Dendritic cell treated with granulocyte-macrophage colony-stimulating factor and Interleukin-4, amounts not matched to agents 40 ng/mL and 50 ng/mL, for 4 days (primary cell): ENCODE results near the gene XPNPEP1.

Experiments used
- H3K27ac Mint-ChIP-seq: one replicate; pipeline ENCODE4 v1.8.0; 2022; ENCODE audit warnings: mild to moderate bottlenecking, mixed read lengths
- H3K27me3 Mint-ChIP-seq: one replicate; pipeline ENCODE4 v1.8.0; 2022; ENCODE audit warnings: mild to moderate bottlenecking, mixed read lengths
- H3K36me3 Mint-ChIP-seq: one replicate; pipeline ENCODE4 v1.8.0; 2022; ENCODE audit warnings: low read depth, mixed read lengths
- H3K4me1 Mint-ChIP-seq: one replicate; pipeline ENCODE4 v1.8.0; 2022; ENCODE audit warnings: low read depth, mixed read lengths
- H3K4me3 Mint-ChIP-seq: one replicate; pipeline ENCODE4 v1.8.0; 2022; ENCODE audit warnings: mild to moderate bottlenecking, moderate library complexity, mixed read lengths
- H3K9me3 Mint-ChIP-seq: one replicate; pipeline ENCODE4 v1.8.0; 2022; ENCODE audit warnings: mixed read lengths
- intact Hi-C: fragments of 100-400 bp; cut with micrococcal nuclease; formaldehyde crosslinking; loops from one replicate; pipeline ENCODE4 v1.15.0; 2022

XPNPEP1 gene

DNA sequence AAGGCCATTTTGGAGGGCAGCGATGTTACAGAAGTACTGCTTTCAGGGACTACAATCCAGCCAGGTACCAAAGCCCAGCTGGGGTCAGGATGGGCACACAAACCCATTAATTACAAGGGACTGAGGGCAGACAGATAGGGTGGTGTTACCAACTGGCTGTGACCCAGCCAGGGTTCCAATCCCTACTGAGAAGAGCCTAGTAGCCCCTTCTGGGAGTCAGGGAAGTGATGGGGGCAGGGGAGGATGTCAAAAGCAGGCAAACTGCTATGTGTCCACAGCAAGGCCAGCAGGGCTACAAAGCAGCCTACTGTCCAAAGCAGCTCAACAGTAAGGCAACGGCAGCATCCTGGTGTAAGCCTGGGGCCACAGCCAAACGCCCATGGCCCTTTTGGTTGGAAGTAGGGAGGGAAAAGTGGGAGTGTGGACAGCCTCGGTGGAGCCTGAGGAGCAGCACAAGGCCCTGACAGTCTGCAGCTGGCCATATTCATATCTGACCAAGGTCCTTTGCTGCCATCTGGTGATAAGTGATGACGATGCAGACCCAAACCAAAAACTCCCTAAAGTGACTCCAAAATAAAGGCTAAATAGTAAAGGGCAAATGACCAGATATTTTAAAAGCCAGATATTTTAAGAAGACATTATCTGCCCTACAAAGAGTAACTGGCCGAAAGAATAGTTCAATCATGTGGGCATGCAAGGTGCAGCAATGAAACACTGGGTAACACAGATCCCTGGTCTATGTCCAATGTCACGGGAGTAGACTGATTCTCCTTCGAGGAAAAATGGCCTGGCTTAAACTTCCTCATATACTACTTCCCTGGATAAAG lies 56.9 kb downstream of the XPNPEP1 start:
- Mint-ChIP-seq H3K9me3 (no peaks in the 10 kb centered on the region), H3K27me3 (no peaks in the 10 kb centered on the region), H3K36me3 (peaks cover 90% of the 10 kb centered on the region), H3K4me3 (no peak overlapping the region), H3K4me1 (no peaks in the 10 kb centered on the region), H3K27ac (no peak overlapping the region)
- intact Hi-C loops, result no loop called here

DNA sequence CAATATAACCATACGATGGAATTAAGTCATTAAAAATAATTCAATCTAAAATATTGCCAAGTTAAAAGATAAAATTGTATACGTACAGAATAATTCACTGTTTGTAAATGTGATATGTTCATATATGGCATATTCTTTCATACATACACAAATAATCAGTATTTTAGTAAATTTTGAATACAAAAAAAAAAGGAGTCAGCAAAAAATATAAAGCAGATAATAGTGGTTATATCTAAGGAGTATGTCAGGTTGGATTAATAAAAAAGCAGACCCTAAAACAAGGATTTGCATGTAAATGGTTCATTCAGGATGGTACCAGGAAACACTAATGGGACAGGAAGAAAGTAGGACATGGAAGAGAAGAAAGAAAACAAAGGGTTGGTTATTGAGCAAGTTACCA lies 59.5 kb downstream of the XPNPEP1 start:
- Mint-ChIP-seq H3K27me3 (no peaks in the 10 kb centered on the region), H3K27ac (no peak overlapping the region), H3K4me1 (no peaks in the 10 kb centered on the region), H3K9me3 (no peaks in the 10 kb centered on the region), H3K36me3 (peaks cover 82% of the 10 kb centered on the region), H3K4me3 (no peak overlapping the region)
- intact Hi-C loops, result no loop called here

DNA sequence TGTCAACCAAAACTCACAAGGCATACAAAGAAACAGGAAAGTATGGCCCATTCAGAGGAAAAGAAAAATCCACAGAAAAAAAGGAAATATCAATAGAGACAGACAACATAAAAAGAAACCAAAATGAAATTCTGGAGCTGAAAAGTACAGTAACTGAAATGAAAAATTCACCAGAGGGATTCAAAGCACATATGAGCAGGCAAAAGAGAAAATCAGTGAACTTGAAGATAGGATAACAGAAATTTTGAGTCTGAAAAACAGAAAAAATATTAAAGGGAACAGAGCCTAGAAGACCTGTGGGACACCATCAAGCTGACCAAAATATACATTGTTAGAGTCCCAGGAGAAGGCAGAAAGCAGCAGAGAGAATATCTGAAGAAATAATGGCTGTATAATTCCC lies 60.6 kb downstream of the XPNPEP1 start:
- Mint-ChIP-seq H3K9me3 (no peaks in the 10 kb centered on the region), H3K36me3 (peaks cover 71% of the 10 kb centered on the region), H3K27ac (no peak overlapping the region), H3K4me1 (no peaks in the 10 kb centered on the region), H3K4me3 (no peak overlapping the region), H3K27me3 (no peaks in the 10 kb centered on the region)
- intact Hi-C loops, result no loop called here

DNA sequence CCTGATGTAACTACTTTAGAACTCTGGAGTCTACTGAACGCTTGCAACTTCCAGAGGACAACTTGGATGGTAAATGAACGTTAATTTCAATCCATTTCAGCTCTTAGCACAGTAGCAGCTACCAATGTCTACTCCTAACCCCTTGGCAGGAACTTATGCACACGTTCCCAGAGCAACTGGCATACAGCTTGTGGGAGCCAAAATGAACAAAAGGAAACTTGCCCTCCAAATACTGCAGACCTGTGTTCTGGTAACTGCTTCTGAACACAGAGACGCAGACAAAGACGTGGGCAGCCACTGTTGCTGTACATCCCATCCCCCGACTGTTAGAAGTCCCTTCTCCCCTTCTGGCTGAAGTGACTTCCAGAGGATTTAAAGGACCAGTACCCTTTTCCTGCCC lies 61.3 kb downstream of the XPNPEP1 start:
- H3K4me3 Mint-ChIP-seq, result no peak overlapping the region
- no peaks in the 10 kb centered on the region for H3K4me1 Mint-ChIP-seq
- H3K9me3 Mint-ChIP-seq, result no peaks in the 10 kb centered on the region
- intact Hi-C loops, result no loop called here
- H3K36me3 Mint-ChIP-seq, result peaks cover 64% of the 10 kb centered on the region
- H3K27ac Mint-ChIP-seq, result no peak overlapping the region
- no peaks in the 10 kb centered on the region for H3K27me3 Mint-ChIP-seq

DNA sequence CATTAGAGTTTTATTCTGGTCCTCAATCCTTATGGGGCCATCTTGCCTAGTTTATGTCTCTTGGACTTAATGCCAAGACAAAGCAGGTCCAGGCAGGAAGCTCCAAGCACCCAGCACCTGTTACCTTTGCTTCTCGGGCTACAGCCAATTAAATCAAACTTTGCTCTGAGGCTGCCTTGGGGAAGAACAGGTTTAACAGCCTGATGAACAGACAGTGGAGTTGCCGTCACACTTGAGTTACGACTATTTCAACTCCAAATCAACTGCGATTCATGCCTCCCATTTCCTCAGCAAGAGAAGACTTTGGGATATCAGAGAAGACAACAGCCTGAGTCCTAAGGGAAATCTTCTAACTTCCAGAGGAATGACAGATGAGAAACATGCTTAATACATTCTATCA lies 62.2 kb downstream of the XPNPEP1 start:
- no peak overlapping the region for H3K4me3 Mint-ChIP-seq
- H3K27me3 Mint-ChIP-seq, result no peaks in the 10 kb centered on the region
- intact Hi-C loops, result no loop called here
- no peak overlapping the region for H3K27ac Mint-ChIP-seq
- H3K36me3 Mint-ChIP-seq, result peaks cover 55% of the 10 kb centered on the region
- H3K4me1 Mint-ChIP-seq, result no peaks in the 10 kb centered on the region
- no peaks in the 10 kb centered on the region for H3K9me3 Mint-ChIP-seq

DNA sequence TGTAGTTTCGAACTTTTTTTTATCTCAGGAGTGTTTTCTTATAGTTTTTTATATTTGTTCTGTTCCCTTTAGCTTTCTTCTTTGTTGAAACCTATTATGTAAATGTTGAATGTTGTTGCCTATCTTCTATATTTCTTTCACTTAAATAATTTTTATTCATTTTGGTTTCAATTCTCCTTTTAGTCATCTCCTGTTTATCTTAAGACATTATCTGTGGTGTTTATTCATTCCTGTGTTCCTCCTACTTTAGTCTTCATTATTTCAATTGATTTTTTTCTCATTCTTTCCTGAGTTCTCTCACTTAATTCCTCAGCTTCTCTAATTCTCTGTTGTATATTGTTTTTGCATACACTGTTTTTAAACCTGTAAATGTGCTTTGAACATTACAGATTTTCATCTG lies 64.1 kb downstream of the XPNPEP1 start:
- intact Hi-C loops, result no loop called here
- Mint-ChIP-seq H3K4me1 (no peaks in the 10 kb centered on the region), H3K27ac (no peak overlapping the region), H3K27me3 (no peaks in the 10 kb centered on the region), H3K4me3 (no peak overlapping the region), H3K36me3 (peaks cover 36% of the 10 kb centered on the region), H3K9me3 (no peaks in the 10 kb centered on the region)

DNA sequence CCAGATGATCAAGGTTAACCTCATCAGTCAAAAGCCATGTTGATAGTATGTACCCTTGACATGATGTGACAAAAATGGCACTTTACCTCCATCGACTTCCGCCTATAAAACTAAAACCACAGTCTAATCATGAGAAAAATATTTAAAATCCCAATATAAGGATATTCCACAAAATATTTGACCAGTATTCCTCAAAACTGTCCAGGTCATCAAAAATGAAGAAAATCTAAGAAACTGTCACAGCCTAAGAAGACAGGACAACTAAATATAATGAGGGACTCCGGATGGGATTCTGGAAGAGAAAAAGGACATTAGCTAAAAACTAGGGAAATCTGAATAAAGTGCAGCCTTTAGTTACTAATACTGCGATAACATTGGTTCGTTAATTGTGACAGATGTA lies 67.6 kb downstream of the XPNPEP1 start:
- Mint-ChIP-seq H3K4me1 (peaks cover 9% of the 10 kb centered on the region), H3K27me3 (peaks cover 13% of the 10 kb centered on the region), H3K4me3 (no peak overlapping the region), H3K9me3 (no peaks in the 10 kb centered on the region), H3K27ac (no peak overlapping the region), H3K36me3 (peaks cover 17% of the 10 kb centered on the region)
- intact Hi-C loops, result no loop called here

DNA sequence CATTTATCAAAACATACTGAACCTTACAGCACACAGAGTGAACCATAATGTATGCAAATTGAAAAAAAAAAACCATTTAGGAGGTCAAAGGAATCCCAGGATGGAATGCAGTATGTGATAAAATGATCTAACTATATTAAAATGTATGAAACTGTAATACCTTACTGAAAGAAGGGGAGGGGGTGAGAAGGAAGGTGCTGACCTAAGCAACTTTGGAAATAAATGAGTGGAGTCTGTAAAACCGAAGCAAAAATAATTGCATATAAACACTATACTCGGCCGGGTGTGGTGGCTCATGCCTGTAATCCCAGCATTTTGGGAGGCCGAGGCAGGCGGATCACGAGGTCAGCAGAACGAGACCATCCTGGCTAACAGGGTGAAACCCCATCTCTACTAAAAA lies 69.4 kb downstream of the XPNPEP1 start:
- Mint-ChIP-seq H3K4me1 (peaks cover 9% of the 10 kb centered on the region), H3K4me3 (no peak overlapping the region), H3K9me3 (no peaks in the 10 kb centered on the region), H3K27me3 (peaks cover 13% of the 10 kb centered on the region), H3K27ac (no peak overlapping the region), H3K36me3 (no peaks in the 10 kb centered on the region)
- intact Hi-C loops, result no loop called here

DNA sequence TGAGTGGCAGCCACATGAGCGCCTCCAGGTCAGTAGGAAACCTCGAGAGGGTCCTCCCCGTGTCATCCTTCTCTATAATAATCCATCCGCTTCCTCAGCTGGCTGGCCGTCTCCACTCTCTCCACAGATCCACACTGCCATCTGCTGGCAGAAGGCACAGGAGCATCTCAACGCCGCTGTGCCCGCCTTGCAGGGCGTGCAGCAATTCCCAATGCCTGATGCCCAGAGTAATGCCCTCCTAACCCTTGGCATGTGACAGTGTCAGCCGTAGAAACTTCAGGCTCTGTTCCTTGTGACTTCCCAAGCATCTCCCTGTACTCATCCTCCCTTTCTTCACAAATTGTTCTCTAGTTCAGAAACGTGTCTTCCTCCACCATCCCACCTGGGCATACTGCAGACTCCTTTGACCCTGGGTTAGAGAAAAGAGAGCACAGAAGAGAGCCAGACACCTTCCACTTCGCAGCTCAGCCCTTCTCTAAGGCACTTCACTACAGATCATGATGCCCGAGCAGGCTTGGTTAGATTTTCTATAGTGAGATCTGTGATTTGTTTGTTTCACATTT lies 70.8 kb downstream of the XPNPEP1 start:
- Mint-ChIP-seq H3K4me3 (no peak overlapping the region), H3K9me3 (no peaks in the 10 kb centered on the region), H3K27me3 (peaks cover 16% of the 10 kb centered on the region), H3K27ac (no peak overlapping the region), H3K4me1 (peaks cover 9% of the 10 kb centered on the region), H3K36me3 (no peaks in the 10 kb centered on the region)
- intact Hi-C loops, result no loop called here

DNA sequence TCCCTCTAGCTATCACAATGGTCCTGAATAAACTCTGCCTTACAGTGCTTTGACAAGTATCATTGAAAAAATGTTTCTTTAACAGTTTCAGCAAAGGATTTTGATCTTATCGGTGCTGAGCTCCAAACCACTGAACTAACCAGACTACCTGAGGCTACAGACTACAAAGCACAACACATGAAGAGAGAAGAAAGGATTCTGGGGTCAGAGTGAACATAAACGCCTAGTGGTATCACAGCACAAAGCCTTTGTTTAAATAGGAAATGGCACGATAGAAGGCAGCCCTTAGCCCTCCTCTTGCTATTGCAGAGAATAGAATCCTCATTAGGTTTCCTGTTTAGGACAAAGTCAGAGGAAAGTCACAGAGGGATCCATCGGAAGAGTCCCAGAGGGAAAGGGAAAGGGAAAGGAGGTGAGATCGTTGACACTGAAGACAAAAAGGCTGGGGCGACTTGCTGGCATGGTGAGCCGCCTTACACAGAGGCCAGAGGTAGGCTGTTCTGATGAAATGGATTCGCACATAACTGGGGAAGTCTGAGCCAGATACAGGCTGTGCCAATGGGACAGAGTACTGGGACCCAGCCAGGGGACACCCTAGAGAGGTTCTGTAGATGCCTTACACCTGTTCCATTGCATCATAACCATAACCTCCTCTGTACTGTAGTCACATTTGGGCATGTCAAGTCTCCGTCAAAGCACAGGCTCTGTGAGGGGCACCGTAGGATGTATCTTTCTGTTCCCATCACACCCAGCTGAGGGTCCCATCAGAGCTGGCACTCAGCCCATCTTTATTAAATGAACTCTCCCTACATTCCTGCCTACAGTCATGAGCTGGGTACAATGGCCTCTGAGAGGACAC lies 71.5 kb downstream of the XPNPEP1 start:
- Mint-ChIP-seq H3K9me3 (no peaks in the 10 kb centered on the region), H3K4me3 (no peak overlapping the region), H3K4me1 (peaks cover 9% of the 10 kb centered on the region), H3K27ac (no peak overlapping the region), H3K36me3 (no peaks in the 10 kb centered on the region), H3K27me3 (peaks cover 16% of the 10 kb centered on the region)
- intact Hi-C loops, result no loop called here

DNA sequence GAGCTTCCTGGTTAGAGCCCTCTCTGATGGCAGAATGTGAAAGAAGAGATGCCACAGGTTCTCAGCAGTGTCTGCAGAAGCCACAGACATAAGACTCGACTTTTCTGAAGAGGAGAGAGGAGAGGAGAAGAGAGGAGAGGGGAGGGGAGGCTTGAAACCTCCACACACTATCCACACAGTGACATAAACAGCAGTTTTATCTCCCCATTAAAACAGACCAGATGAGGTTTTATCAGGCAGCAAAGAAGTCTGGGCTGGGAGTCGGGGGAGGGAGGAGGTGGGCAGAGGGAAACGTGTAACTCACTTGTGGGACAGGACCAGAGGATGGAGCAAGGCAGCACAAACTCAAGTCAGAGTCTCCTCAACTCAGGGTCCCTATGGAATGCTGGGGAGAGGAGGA lies 76.5 kb downstream of the XPNPEP1 start:
- Mint-ChIP-seq H3K27ac (no peak overlapping the region), H3K9me3 (no peaks in the 10 kb centered on the region), H3K36me3 (no peaks in the 10 kb centered on the region), H3K4me3 (no peak overlapping the region), H3K4me1 (no peaks in the 10 kb centered on the region), H3K27me3 (peaks cover 17% of the 10 kb centered on the region)
- intact Hi-C loops, result no loop called here

DNA sequence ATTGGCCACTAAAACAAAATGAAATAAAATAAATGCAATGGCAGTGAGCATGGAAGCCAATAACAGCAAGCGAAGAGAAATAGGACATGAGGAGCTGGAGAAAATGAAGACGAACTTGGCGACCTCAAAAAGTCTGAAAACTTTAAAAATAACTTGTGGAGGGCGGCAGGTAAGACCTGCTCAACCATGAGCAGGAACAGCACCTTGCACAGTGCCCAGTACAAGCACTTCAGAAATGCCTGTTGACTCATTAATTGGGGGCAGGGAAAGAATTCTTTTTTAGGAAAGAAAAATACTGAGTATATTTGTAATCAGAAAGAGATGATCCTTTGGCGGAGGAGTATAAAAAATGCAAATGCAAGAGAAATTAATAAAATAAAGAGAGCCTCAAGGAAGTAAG lies 78.0 kb downstream of the XPNPEP1 start:
- Mint-ChIP-seq H3K36me3 (no peaks in the 10 kb centered on the region), H3K27me3 (peaks cover 12% of the 10 kb centered on the region), H3K4me1 (no peaks in the 10 kb centered on the region), H3K4me3 (no peak overlapping the region), H3K27ac (no peak overlapping the region), H3K9me3 (no peaks in the 10 kb centered on the region)
- intact Hi-C loops, result no loop called here

DNA sequence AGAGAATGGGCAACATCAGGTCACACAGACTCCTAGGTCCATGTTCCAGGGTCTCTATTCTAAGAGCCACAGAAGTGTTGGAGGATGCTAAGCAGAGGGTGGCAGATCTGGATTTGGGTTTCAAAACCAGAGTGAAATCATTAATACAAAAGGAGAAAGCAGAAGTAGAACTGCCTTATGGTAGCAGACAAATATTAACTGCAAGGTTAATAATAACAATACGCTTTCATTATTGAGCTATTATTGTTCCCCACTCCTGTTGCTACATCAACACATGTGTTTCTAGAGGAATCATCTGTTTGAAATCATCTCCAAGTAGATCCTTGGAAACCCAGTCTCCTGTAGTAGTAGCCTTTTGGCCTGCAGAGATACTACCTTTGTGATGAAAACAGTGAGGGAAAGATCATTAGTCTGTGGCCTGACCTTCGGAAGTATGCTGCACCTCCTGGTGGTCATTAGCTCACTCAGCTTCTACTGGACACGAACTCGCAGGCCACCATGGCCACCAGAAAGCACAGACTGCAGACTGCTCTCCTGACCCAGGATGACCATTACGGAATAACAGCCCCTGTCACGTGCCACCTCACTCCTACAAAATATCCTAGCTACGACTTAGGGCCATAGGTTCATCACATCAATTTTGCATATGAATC lies 84.6 kb downstream of the XPNPEP1 start:
- Mint-ChIP-seq H3K4me1 (no peaks in the 10 kb centered on the region), H3K36me3 (no peaks in the 10 kb centered on the region), H3K4me3 (no peak overlapping the region), H3K27ac (no peak overlapping the region), H3K9me3 (no peaks in the 10 kb centered on the region), H3K27me3 (peaks cover 7% of the 10 kb centered on the region)
- intact Hi-C loops, result no loop called here

DNA sequence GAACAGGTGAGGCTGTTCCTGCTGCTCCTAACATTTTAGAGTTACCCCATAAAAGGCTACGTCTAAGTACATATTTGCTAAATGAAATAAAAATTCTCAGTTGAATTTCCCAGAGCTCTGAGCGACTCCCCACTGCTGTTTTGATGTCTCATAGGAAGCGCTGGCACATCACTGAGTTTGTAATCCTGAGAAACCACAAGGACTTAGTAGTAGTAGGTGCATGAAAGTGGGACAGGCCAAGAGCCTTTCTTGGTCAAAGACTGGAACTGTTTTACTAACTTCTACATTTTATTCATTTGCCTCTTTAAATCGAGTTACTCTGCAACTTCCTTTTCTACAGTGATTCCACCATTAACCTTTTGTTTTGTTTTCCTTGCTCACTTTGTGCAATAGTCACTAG lies 85.9 kb downstream of the XPNPEP1 start:
- Mint-ChIP-seq H3K36me3 (no peaks in the 10 kb centered on the region), H3K27me3 (peaks cover 4% of the 10 kb centered on the region), H3K27ac (no peak overlapping the region), H3K4me1 (no peaks in the 10 kb centered on the region), H3K9me3 (peaks cover 4% of the 10 kb centered on the region), H3K4me3 (no peak overlapping the region)
- intact Hi-C loops, result no loop called here
